NCI-H1694 (cell line): ENCODE measurements around the gene GRIP1.

Experiments
- DNase-seq: peaks from one replicate; lab custom pipeline; 2025; lab: John Stamatoyannopoulos, UW

The GRIP1 gene

GRCh38 chr12:66678338-66679275 lies at the start of gene GRIP1:
TSS of gene GRIP1 (minus strand) at chr12:66679076. CDS start at chr12:66678904, 172 bp downstream.
- peak; percentile 14 for DNase-seq

GRCh38 chr12:66726556-66726955 lies 47.7 kb upstream of the GRIP1 start:
- DNase-seq = no peak

- no peak for DNase-seq
Observed at GRCh38 chr12:66725031-66725430, 46.2 kb upstream of the GRIP1 start.

GRCh38 chr12:66724616-66725015 lies 45.7 kb upstream of the GRIP1 start:
- no peak for DNase-seq

DNA sequence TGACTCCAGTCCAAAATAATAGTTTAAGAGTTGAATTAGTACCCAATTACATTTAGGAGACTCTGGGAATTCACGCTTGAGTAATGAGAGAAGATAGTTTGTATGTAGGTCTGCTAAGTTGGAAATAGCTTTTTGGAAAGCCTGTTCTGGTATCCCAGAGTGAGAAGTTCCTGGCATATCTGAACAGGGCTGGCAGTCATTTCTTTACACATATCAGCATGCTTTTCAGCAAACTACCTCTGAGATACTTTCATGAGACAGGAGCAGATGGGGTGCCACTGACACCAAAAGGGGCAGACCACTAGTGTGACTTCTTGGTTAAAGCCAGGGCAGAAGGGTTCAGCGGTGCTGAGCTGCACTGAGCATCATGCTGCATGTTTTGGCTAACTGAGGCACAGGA lies 45.1 kb upstream of the GRIP1 start:
- DNase-seq = no peak

GRCh38 chr12:66719862-66720261 lies 41.0 kb upstream of the GRIP1 start:
- no peak for DNase-seq

- DNase-seq = peak; percentile 7
Observed at GRCh38 chr12:66717036-66717673, 38.3 kb upstream of the GRIP1 start.

DNA sequence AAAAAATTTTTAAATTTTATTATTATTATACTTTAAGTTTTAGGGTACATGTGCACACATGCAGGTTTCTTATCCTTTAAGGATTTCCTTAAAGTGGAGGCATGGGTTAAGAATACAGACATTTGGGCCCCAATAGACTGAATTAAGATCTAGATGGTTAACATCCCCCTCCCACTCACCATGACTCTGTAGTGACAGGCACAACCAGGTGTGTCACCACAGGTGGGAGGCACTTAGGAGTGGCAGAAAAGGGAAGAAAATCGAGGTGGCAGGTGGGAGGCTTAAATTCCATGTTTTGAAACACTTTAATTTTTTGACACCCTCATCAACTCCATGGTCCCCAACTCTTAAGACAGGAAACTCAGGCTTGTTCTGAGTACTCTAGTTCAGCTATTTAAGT lies 37.6 kb upstream of the GRIP1 start:
- no peak for DNase-seq

- no peak for DNase-seq
Observed at GRCh38 chr12:66714709-66715108, 35.8 kb upstream of the GRIP1 start.

- no peak for DNase-seq
Observed at GRCh38 chr12:66713984-66714383, 35.1 kb upstream of the GRIP1 start.

DNA sequence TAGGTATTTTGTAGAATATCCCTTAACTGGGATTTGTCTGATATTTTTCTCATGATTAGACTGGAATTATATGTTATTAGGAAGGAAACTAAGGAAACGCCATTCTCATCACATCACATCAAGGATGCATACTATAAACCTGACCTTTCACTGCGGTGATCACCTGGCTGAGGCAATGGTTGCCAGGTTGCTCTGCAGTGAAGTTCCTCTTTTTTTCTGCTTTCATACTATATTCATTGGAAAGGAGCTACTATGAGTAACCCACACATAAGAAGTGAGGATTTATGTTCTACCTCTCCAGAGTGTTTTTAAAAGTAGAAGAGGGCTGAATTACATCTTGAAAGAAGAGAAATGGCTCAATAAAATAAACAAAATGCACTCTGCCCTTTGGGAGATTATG lies 31.0 kb upstream of the GRIP1 start:
- DNase-seq = no peak

- DNase-seq = no peak
Observed at GRCh38 chr12:66709457-66709773, 30.5 kb upstream of the GRIP1 start.

DNA sequence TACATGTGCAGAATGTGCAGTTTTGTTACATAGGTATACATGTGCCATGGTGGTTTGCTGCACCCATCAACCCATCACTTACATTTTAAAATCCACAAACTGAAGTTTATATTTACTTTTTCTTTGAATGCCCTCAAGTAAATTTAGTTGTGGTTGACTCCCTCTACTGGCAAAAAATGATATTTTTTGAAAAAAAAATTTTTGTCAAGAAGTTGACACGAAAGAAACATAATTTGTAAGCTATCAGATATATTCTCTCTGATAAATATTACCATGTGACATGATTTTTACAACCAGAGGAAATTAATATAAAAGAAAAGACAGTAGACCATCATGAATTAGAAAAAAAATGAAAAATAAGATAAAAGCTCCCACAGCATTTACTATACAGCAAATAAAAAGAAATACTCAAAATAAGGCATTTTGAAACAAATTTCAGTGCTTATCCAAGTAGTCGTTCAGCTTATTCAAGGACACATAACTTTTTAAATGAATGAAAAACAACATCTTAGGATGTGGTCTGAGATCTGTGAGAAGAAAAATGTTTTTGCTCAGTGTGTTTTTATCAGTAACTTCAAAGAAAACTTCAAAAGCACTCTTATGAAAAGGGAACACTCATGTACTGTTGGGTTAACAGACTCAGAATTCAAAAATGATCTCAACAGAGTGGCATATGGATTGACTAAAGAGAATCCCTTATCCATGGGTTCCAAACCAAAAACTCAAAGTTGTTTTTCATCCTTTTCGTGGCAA lies 30.0 kb upstream of the GRIP1 start:
- peak; percentile 13 for DNase-seq

- no peak for DNase-seq
Observed at GRCh38 chr12:66707002-66707697, 28.3 kb upstream of the GRIP1 start.

- no peak for DNase-seq
Observed at GRCh38 chr12:66699738-66700482, 21.0 kb upstream of the GRIP1 start.

DNA sequence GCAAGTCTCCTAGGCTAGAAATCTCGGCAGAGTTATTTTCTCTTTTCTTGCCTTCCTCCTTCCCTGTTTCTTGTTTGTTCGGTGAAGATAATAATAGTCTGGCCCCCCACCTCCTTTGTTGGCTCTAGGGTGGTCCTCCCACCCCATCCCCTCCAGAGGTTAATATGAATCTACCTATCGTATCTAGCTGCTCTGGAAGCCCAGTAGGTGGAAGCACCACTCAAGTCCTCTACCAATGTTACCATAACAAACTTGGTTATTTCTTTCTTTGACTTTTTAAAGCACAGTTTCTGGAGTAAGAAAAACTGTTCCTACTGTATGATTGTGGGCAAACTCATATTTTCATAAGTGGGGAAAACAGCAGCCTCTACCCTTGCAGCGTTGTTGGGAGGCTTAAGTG lies 19.7 kb upstream of the GRIP1 start:
- no peak for DNase-seq

GRCh38 chr12:66697404-66697803 lies 18.5 kb upstream of the GRIP1 start:
- no peak for DNase-seq

GRCh38 chr12:66694666-66695613 lies 16.1 kb upstream of the GRIP1 start:
- no peak for DNase-seq

GRCh38 chr12:66693901-66694513 lies 15.1 kb upstream of the GRIP1 start:
- peak; percentile 65 for DNase-seq

- DNase-seq = no peak
Observed at GRCh38 chr12:66692986-66693385, 14.1 kb upstream of the GRIP1 start.
